Measurements from ENCODE around the gene RTN4RL2. TPM values are rescaled to one million over a fixed set of nuclear protein-coding genes. Genes with fewer than 3 reads are reported as not detected.
A peak's percentile ranks its signal among the peaks of the same experiment; 100 is the strongest.

RTN4RL2 gene
- total and polyA plus RNA-seq, 9 of the 15 experiments (the other 6 are each of a cell fraction or from before 2014, with no cell fraction given), result 0.06 to 1.9 (median 0.34) TPM; not detected in 4

DNA sequence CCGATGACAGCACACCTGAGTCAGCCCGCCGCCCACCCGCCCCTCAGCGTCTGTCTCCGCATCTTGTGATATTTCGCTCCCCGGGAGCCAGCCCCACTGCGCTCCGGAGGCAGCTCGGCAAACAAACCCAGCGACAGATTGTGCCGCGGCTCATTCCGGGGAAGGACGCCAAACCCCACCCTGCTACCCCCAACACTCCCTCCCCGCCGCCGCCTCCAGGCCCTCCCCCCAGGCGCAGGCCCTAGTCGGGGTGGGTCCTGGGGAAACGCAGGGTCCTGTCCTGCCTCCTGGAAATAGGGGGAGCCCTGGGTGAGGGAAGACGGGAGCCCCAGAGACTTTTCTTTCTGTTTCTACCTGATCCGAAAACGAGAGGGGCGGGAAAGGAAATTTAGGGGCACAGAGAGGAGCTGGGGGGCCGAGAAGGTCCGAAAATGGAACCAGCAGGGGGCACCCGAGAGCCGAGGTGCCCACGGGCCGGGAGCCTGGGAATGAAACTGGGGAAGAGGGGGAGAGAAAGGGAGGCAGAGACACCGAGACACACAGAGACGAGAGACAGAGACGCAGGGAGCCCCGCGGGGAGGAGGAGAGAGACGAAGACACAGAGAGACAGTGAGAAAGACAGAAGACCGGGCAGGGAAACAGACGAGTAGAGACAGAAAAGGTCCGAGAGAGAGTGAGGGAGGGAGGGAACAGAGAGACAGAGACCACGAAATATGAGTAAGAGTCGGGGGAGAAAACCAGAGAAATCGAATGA is 1.7 kb upstream of the RTN4RL2 start (continued):
- TF ChIP-seq, protein P1, sequence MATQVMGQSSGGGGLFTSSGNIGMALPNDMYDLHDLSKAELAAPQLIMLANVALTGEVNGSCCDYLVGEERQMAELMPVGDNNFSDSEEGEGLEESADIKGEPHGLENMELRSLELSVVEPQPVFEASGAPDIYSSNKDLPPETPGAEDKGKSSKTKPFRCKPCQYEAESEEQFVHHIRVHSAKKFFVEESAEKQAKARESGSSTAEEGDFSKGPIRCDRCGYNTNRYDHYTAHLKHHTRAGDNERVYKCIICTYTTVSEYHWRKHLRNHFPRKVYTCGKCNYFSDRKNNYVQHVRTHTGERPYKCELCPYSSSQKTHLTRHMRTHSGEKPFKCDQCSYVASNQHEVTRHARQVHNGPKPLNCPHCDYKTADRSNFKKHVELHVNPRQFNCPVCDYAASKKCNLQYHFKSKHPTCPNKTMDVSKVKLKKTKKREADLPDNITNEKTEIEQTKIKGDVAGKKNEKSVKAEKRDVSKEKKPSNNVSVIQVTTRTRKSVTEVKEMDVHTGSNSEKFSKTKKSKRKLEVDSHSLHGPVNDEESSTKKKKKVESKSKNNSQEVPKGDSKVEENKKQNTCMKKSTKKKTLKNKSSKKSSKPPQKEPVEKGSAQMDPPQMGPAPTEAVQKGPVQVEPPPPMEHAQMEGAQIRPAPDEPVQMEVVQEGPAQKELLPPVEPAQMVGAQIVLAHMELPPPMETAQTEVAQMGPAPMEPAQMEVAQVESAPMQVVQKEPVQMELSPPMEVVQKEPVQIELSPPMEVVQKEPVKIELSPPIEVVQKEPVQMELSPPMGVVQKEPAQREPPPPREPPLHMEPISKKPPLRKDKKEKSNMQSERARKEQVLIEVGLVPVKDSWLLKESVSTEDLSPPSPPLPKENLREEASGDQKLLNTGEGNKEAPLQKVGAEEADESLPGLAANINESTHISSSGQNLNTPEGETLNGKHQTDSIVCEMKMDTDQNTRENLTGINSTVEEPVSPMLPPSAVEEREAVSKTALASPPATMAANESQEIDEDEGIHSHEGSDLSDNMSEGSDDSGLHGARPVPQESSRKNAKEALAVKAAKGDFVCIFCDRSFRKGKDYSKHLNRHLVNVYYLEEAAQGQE (IDR thresholded peaks at IDR 0.05; ENCODE audit: borderline replicate concordance), result peak; percentile 55; the same call in 1 of the 2 replicates
- TF ChIP-seq, protein P1 (CRISPR knock-in tag; IDR thresholded peaks at IDR 0.05; ENCODE audit: low read depth), result no peak
- TF ChIP-seq SUPT5H (IDR thresholded peaks at IDR 0.05), result no peak
- peak; percentile 82 for TF ChIP-seq HLTF (IDR thresholded peaks at IDR 0.05)
- TF ChIP-seq, protein P2, sequence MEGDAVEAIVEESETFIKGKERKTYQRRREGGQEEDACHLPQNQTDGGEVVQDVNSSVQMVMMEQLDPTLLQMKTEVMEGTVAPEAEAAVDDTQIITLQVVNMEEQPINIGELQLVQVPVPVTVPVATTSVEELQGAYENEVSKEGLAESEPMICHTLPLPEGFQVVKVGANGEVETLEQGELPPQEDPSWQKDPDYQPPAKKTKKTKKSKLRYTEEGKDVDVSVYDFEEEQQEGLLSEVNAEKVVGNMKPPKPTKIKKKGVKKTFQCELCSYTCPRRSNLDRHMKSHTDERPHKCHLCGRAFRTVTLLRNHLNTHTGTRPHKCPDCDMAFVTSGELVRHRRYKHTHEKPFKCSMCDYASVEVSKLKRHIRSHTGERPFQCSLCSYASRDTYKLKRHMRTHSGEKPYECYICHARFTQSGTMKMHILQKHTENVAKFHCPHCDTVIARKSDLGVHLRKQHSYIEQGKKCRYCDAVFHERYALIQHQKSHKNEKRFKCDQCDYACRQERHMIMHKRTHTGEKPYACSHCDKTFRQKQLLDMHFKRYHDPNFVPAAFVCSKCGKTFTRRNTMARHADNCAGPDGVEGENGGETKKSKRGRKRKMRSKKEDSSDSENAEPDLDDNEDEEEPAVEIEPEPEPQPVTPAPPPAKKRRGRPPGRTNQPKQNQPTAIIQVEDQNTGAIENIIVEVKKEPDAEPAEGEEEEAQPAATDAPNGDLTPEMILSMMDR (IDR thresholded peaks at IDR 0.05 in 2 of 3, conservative IDR thresholded peaks at IDR 0.05 in 1 of 3; ENCODE audit: insufficient read depth in 2 of 3, low read depth in 1 of 3, low read length in 3 of 3), result peak; percentile 62 to 90 (median 69)
- TF ChIP-seq, protein P3, sequence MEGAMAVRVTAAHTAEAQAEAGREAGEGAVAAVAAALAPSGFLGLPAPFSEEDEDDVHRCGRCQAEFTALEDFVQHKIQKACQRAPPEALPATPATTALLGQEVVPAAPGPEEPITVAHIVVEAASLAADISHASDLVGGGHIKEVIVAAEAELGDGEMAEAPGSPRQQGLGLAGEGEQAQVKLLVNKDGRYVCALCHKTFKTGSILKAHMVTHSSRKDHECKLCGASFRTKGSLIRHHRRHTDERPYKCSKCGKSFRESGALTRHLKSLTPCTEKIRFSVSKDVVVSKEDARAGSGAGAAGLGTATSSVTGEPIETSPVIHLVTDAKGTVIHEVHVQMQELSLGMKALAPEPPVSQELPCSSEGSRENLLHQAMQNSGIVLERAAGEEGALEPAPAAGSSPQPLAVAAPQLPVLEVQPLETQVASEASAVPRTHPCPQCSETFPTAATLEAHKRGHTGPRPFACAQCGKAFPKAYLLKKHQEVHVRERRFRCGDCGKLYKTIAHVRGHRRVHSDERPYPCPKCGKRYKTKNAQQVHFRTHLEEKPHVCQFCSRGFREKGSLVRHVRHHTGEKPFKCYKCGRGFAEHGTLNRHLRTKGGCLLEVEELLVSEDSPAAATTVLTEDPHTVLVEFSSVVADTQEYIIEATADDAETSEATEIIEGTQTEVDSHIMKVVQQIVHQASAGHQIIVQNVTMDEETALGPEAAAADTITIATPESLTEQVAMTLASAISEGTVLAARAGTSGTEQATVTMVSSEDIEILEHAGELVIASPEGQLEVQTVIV (CRISPR knock-in tag; IDR thresholded peaks at IDR 0.05; ENCODE audit: borderline replicate concordance), result no peak
- TF ChIP-seq NFRKB (IDR thresholded peaks at IDR 0.05; ENCODE audit: low read depth), result no peak
- TF ChIP-seq ARNT (IDR thresholded peaks at IDR 0.05), result peak in 1 of 2 experiments; percentile 53; a peak in 1 of 4 replicates
- no peak for TF ChIP-seq HDGF (IDR thresholded peaks at IDR 0.05)
- TF ChIP-seq, protein P4, sequence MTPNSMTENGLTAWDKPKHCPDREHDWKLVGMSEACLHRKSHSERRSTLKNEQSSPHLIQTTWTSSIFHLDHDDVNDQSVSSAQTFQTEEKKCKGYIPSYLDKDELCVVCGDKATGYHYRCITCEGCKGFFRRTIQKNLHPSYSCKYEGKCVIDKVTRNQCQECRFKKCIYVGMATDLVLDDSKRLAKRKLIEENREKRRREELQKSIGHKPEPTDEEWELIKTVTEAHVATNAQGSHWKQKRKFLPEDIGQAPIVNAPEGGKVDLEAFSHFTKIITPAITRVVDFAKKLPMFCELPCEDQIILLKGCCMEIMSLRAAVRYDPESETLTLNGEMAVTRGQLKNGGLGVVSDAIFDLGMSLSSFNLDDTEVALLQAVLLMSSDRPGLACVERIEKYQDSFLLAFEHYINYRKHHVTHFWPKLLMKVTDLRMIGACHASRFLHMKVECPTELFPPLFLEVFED (CRISPR knock-in tag; conservative IDR thresholded peaks at IDR 0.05), result 0 out of 2 replicates have a peak, but pooled peaks have one; percentile 60
- TF ChIP-seq RBM39 (optimal IDR thresholded peaks at IDR 0.05; ENCODE audit: low read depth, low read length), result peak; percentile 60
